ENCODE measurements around the gene DECR2. TPM values are rescaled to one million over a fixed set of nuclear protein-coding genes. Genes with fewer than 3 reads are reported as not detected.

DECR2 gene
- total and polyA plus RNA-seq, 12 donors = 5.9 to 143 (median 41.7) TPM

- no peak for TF ChIP-seq POLR2A (IDR thresholded peaks at IDR 0.05)
- TF ChIP-seq CTCF (IDR thresholded peaks at IDR 0.05) = no peak
- no peak for DNase-seq
- Histone ChIP-seq H3K4me1 (replicated peaks in 1 of 2) (peaks cover 6 to 13% of the 10 kb centered on the region in 2 donors), H3K9me3 (replicated peaks in 1 of 3) (no peaks in the 10 kb centered on the region), H3K36me3 (replicated peaks in 1 of 2) (peaks cover 0 to 51% of the 10 kb centered on the region in 2 donors), H3K4me3 (peak overlapping the region in 1 of 4 donors; percentile 58), H3K27me3 (no peaks in the 10 kb centered on the region), H3K27ac (no peak overlapping the region)
- 81 to 88% (median 85%) methylated on average over 13 to 20 of the region's 20 CpGs for WGBS, 4 donors
- intact Hi-C loops (cut with DNase I) = no loop called here
Observed at GRCh38 chr16:369275-369865, 32.3 kb upstream of the DECR2 start.

- Histone ChIP-seq H3K9me3 (replicated peaks in 1 of 3) (no peaks in the 10 kb centered on the region), H3K36me3 (replicated peaks in 1 of 2) (peaks cover 0 to 57% of the 10 kb centered on the region in 2 donors), H3K27ac (peak overlapping the region in 1 of 5 donors; percentile 61), H3K4me1 (replicated peaks in 1 of 2) (peaks cover 6 to 13% of the 10 kb centered on the region in 2 donors), H3K27me3 (no peaks in the 10 kb centered on the region), H3K4me3 (peak overlapping the region in 2 of 4 donors; percentile 9 to 58)
- no peak for TF ChIP-seq CTCF (IDR thresholded peaks at IDR 0.05)
- TF ChIP-seq POLR2A (IDR thresholded peaks at IDR 0.05) = no peak
- intact Hi-C loops (cut with DNase I) = no loop called here
- 17 to 30% (median 24%) methylated on average over 23 to 44 of the region's 44 CpGs for whole genome bisulfite sequencing, 4 donors
- peak in 1 of 7 donors; percentile 26 for DNase-seq
Observed at GRCh38 chr16:369866-370436, 31.7 kb upstream of the DECR2 start.

- H3K27ac ChIP-seq = peak within 1 kb of the TSS; percentile 3 to 61 (median 48)
- WGBS, 4 donors = 0 to 2% (median 1%) methylated on average over 14 to 29 of the region's 30 CpGs
- peaks cover 6 to 13% of the 10 kb centered on the region in 2 donors for H3K4me1 ChIP-seq (replicated peaks in 1 of 2)
- H3K4me3 ChIP-seq = peak within 1 kb of the TSS in 2 of 4 donors; percentile 9 to 58
- no peaks in the 10 kb centered on the region for H3K9me3 ChIP-seq (replicated peaks in 1 of 3)
- peaks cover 0 to 61% of the 10 kb centered on the region in 2 donors for H3K36me3 ChIP-seq (replicated peaks in 1 of 2)
- peak; percentile 93 to 98 (median 94) for DNase-seq
- H3K27me3 ChIP-seq = no peaks in the 10 kb centered on the region
- intact Hi-C loops (cut with DNase I) = no loop called here
- peak in 1 of 2 donors; percentile 30 for TF ChIP-seq POLR2A (IDR thresholded peaks at IDR 0.05)
- no peak for TF ChIP-seq CTCF (IDR thresholded peaks at IDR 0.05)
Observed at GRCh38 chr16:370443-370842, 31.2 kb upstream of the DECR2 start, which contains the start of gene MRPL28. MRPL28 (minus strand) TSS chr16:370538; CDS start chr16:370218, 320 bp downstream.

- peak overlapping the region; percentile 3 to 61 (median 48) for H3K27ac ChIP-seq
- peaks cover 0 to 66% of the 10 kb centered on the region in 2 donors for H3K36me3 ChIP-seq (replicated peaks in 1 of 2)
- no peaks in the 10 kb centered on the region for H3K9me3 ChIP-seq (replicated peaks in 1 of 3)
- DNase-seq = peak in 1 of 7 donors; percentile 36
- intact Hi-C loops (cut with DNase I) = no loop called here
- no peak for TF ChIP-seq CTCF (IDR thresholded peaks at IDR 0.05)
- TF ChIP-seq POLR2A (IDR thresholded peaks at IDR 0.05) = no peak
- 51 to 62% (median 53%) methylated on average over 4 to 10 of the region's 10 CpGs for WGBS, 4 donors
- no peaks in the 10 kb centered on the region for H3K27me3 ChIP-seq
- peaks cover 6 to 13% of the 10 kb centered on the region in 2 donors for H3K4me1 ChIP-seq (replicated peaks in 1 of 2)
- peak overlapping the region in 1 of 4 donors; percentile 58 for H3K4me3 ChIP-seq
Observed at GRCh38 chr16:370979-371514, 30.6 kb upstream of the DECR2 start.

Measured in adrenal gland (tissue), 12 donors.